GM23248 (cell line): Measurements from ENCODE around the gene DIP2C.

Experiments used
- EZH2 ChIP-seq: fragments of 200-600 bp; sonication (generic); IDR thresholded peaks from 2 replicates; pipeline ENCODE4 v1.6.1; 2018; ENCODE audit warnings: antibody characterized with exemption, mild to moderate bottlenecking; ENCODE audit not compliant: insufficient read depth, poor library complexity, severe bottlenecking
- EZH2phosphoT487 ChIP-seq: fragments of 200-600 bp; sonication (generic); IDR thresholded peaks from 2 replicates; pipeline ENCODE4 v1.6.1; 2018; ENCODE audit warnings: antibody characterized with exemption, moderate library complexity, mild to moderate bottlenecking, low read depth; ENCODE audit not compliant: insufficient read depth

GRCh38 chr10:682931-683447 is 6.5 kb downstream of the DIP2C start:
- TF ChIP-seq EZH2phosphoT487 = no peak
- no peak for TF ChIP-seq EZH2
